SK-N-SH treated with all-trans-retinoic acid at 6 μM for 48 hours (cell line): ENCODE data around the gene ADARB2.

Source experiments
- ATAC-seq: fragments of 200-7000 bp; cut with Tn5 transposase; 3 replicates; pipeline ENCODE4 v1.9.1; 2020; ENCODE audit warnings: mild to moderate bottlenecking, moderate library complexity
- BACH2 ChIP-seq: fragments of 250-450 bp; sonication (Bioruptor Pico); IDR thresholded peaks from 2 replicates; pipeline ENCODE4 v1.9.0; 2021; ENCODE audit warnings: mild to moderate bottlenecking, borderline replicate concordance
- CREB5 ChIP-seq: fragments of 250-450 bp; sonication (Bioruptor Pico); IDR thresholded peaks from 2 replicates; pipeline ENCODE4 v1.5.1; 2020; ENCODE audit warnings: low read depth, mild to moderate bottlenecking, moderate library complexity
- CSDC2 ChIP-seq: fragments of 250-450 bp; sonication (Bioruptor Pico); IDR thresholded peaks from 2 replicates; pipeline ENCODE4 v1.5.0; 2020; ENCODE audit warnings: mild to moderate bottlenecking, moderate library complexity
- ESRRG ChIP-seq: fragments of 250-450 bp; sonication (Bioruptor Pico); IDR thresholded peaks from 2 replicates; pipeline ENCODE4 v1.6.1; 2021; ENCODE audit warnings: mild to moderate bottlenecking
- ISL1 ChIP-seq: fragments of 250-450 bp; sonication (Bioruptor Pico); IDR thresholded peaks from 2 replicates; pipeline ENCODE4 v2.1.2; 2022; ENCODE audit warnings: mild to moderate bottlenecking, moderate library complexity
- OSR1 ChIP-seq: fragments of 250-450 bp; sonication (Bioruptor Pico); IDR thresholded peaks from 2 replicates; pipeline ENCODE4 v1.8.0; 2022; ENCODE audit warnings: moderate library complexity, mild to moderate bottlenecking, inconsistent platforms
- POU6F1 ChIP-seq: fragments of 250-450 bp; sonication (Bioruptor Pico); IDR thresholded peaks from 2 replicates; pipeline ENCODE4 v1.8.0; 2021; ENCODE audit warnings: low read depth, mild to moderate bottlenecking, moderate library complexity, borderline replicate concordance
- PPARA ChIP-seq: fragments of 250-450 bp; sonication (Bioruptor Pico); IDR thresholded peaks from 2 replicates; pipeline ENCODE4 v1.5.0; 2020; ENCODE audit warnings: mild to moderate bottlenecking, borderline replicate concordance
- RARB ChIP-seq: fragments of 250-450 bp; sonication (Bioruptor Pico); IDR thresholded peaks from 2 replicates; pipeline ENCODE4 v1.8.0; 2021; ENCODE audit warnings: mild to moderate bottlenecking, moderate library complexity
- SNAI2 ChIP-seq: fragments of 250-450 bp; sonication (Bioruptor Pico); IDR thresholded peaks from 2 replicates; pipeline ENCODE4 v1.5.0; 2020; ENCODE audit warnings: mild to moderate bottlenecking, moderate library complexity
- TOX ChIP-seq: fragments of 250-450 bp; sonication (Bioruptor Pico); IDR thresholded peaks from 2 replicates; pipeline ENCODE4 v1.8.0; 2021; ENCODE audit warnings: mild to moderate bottlenecking, moderate library complexity, borderline replicate concordance
- ZFP3 ChIP-seq: fragments of 250-450 bp; sonication (Bioruptor Pico); IDR thresholded peaks from 2 replicates; pipeline ENCODE4 v1.5.0; 2020; ENCODE audit warnings: mild to moderate bottlenecking, moderate library complexity
- ZFP30 ChIP-seq: fragments of 450-650 bp; formaldehyde crosslinking; IDR thresholded peaks from 2 replicates; pipeline ENCODE4 v1.5.0; 2022; ENCODE audit warnings: mild to moderate bottlenecking, moderate library complexity
- ZNF565 ChIP-seq: fragments of 450-650 bp; formaldehyde crosslinking; conservative IDR thresholded peaks from 2 replicates; pipeline ENCODE4 v1.5.0; 2020; ENCODE audit warnings: low read depth, mild to moderate bottlenecking, moderate library complexity
- ZNF70 ChIP-seq: fragments of 450-650 bp; formaldehyde crosslinking; IDR thresholded peaks from 2 replicates; pipeline ENCODE4 v1.5.0; 2020; ENCODE audit warnings: mild to moderate bottlenecking, moderate library complexity
- ZNF8 ChIP-seq: fragments of 450-650 bp; formaldehyde crosslinking; IDR thresholded peaks from 2 replicates; pipeline ENCODE4 v1.5.0; 2020; ENCODE audit warnings: mild to moderate bottlenecking, moderate library complexity
- TF ChIP-seq, protein P1 (sequence below): fragments of 250-450 bp; sonication (Bioruptor Pico); IDR thresholded peaks from 2 replicates; pipeline ENCODE4 v1.5.0; 2020; ENCODE audit warnings: mild to moderate bottlenecking, moderate library complexity
- TF ChIP-seq, protein P2 (sequence below): fragments of 250-450 bp; sonication (Bioruptor Pico); IDR thresholded peaks from 2 replicates; pipeline ENCODE4 v1.5.1; 2021; ENCODE audit warnings: mild to moderate bottlenecking, moderate library complexity

ADARB2 gene

GRCh38 chr10:1199897-1200721 is 537.2 kb downstream of the ADARB2 start:
- TF ChIP-seq OSR1 (no peak), ZNF8 (CRISPR knock-in tag) (no peak), CREB5 (no peak), PPARA (CRISPR knock-in tag) (no peak)
- TF ChIP-seq, protein P1, sequence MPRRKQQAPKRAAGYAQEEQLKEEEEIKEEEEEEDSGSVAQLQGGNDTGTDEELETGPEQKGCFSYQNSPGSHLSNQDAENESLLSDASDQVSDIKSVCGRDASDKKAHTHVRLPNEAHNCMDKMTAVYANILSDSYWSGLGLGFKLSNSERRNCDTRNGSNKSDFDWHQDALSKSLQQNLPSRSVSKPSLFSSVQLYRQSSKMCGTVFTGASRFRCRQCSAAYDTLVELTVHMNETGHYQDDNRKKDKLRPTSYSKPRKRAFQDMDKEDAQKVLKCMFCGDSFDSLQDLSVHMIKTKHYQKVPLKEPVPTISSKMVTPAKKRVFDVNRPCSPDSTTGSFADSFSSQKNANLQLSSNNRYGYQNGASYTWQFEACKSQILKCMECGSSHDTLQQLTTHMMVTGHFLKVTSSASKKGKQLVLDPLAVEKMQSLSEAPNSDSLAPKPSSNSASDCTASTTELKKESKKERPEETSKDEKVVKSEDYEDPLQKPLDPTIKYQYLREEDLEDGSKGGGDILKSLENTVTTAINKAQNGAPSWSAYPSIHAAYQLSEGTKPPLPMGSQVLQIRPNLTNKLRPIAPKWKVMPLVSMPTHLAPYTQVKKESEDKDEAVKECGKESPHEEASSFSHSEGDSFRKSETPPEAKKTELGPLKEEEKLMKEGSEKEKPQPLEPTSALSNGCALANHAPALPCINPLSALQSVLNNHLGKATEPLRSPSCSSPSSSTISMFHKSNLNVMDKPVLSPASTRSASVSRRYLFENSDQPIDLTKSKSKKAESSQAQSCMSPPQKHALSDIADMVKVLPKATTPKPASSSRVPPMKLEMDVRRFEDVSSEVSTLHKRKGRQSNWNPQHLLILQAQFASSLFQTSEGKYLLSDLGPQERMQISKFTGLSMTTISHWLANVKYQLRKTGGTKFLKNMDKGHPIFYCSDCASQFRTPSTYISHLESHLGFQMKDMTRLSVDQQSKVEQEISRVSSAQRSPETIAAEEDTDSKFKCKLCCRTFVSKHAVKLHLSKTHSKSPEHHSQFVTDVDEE (CRISPR knock-in tag) = no peak
- ATAC-seq = no peak

DNA sequence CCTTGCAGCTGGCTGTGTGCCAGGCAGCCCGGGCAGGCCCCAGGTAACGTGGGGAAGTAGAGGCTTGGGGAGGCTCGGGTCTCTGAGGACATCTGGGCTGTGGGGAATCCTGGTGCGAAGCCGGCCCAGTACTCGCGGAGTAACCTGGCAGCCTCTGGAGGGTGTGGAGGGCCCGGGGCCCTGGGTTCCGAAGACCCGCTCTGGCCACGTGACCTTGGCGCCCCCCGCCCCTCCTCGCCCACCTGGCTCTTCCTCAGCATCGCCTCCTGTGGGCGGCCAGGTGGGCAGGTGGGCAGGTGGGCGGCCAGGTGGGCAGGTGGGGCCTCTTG is 538.0 kb downstream of the ADARB2 start:
- TF ChIP-seq RARB (CRISPR knock-in tag) (no peak), BACH2 (CRISPR knock-in tag) (no peak), ZNF565 (CRISPR knock-in tag) (no peak), TOX (no peak), ZFP30 (CRISPR knock-in tag) (no peak), ISL1 (CRISPR knock-in tag) (no peak), ZFP3 (no peak), ESRRG (CRISPR knock-in tag) (no peak), CSDC2 (CRISPR knock-in tag) (no peak), SNAI2 (CRISPR knock-in tag) (no peak), POU6F1 (CRISPR knock-in tag) (no peak), ZNF70 (no peak), CREB5 (no peak), OSR1 (no peak)
- TF ChIP-seq, protein P1 (CRISPR knock-in tag) = no peak
- TF ChIP-seq, protein P2, sequence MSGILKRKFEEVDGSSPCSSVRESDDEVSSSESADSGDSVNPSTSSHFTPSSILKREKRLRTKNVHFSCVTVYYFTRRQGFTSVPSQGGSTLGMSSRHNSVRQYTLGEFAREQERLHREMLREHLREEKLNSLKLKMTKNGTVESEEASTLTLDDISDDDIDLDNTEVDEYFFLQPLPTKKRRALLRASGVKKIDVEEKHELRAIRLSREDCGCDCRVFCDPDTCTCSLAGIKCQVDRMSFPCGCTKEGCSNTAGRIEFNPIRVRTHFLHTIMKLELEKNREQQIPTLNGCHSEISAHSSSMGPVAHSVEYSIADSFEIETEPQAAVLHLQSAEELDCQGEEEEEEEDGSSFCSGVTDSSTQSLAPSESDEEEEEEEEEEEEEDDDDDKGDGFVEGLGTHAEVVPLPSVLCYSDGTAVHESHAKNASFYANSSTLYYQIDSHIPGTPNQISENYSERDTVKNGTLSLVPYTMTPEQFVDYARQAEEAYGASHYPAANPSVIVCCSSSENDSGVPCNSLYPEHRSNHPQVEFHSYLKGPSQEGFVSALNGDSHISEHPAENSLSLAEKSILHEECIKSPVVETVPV (CRISPR knock-in tag) = no peak
- no peak for ATAC-seq
